Dermis blood vessel endothelial cell (primary cell): ENCODE data around the gene GFRA3. TPM values are rescaled to one million over a fixed set of nuclear protein-coding genes. Genes with fewer than 3 reads are reported as not detected.

ENCODE experiments used
- DNase-seq: peaks from one replicate; pipeline ENCODE4 v3.0.0; 2010
- total RNA-seq: library from RNA; depleted of rRNA; stranded (reverse); fragments of >200 nt; gene quantifications from 2 replicates; pipeline ENCODE4 v1.2.3, GENCODE V29; 2014

The GFRA3 gene
- total RNA-seq, 1 donor from 2014 or later: not detected

GRCh38 chr5:138246334-138246733 is 28.1 kb downstream of the GFRA3 start:
- DNase-seq: no peak

DNA sequence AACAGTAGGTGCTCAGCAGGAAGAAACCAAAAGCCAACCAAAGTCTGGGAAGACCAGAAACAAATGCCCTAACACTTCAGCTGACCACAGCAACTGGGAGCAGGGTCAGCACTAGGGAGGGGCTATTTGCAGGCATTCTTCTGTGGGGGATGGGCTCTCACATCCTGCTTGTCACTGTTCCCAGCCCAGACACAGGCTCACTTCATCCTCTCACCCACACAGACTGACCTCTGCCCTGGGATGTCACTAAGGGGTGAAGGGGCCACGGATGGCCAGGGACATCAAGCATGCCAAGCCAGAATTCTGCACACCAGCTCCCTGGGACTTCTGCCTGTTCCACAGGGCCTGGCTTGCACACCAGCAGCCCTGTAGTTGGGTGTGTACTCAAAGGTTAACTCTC is 28.7 kb downstream of the GFRA3 start:
- DNase-seq: no peak

GRCh38 chr5:138243794-138244193 is 30.6 kb downstream of the GFRA3 start:
- no peak for DNase-seq

GRCh38 chr5:138241688-138242571 is 32.5 kb downstream of the GFRA3 start:
- DNase-seq: peak; percentile 55

- no peak for DNase-seq
These were observed 33.6 kb downstream of the GFRA3 start for GRCh38 chr5:138240650-138241385.

DNA sequence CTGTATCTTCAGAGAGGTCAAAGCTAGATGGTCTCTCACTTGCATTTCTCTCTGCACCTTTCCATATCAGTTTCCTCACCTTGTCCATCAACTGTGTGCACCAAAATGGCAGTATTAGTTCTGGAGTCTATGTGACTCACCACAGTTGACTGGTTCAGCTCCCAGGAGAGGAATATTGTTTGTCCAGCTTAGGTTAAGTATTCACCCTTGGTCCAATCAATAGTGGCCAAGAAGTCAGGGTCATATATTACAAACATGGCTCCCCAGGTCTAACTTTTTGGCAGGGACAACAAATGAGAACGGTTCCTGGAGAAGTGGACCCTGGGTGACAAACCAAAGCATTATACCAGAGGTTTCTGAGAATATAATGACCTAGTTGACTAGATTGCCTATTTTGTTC is 36.4 kb downstream of the GFRA3 start:
- no peak for DNase-seq

GRCh38 chr5:138234651-138235050 is 39.8 kb downstream of the GFRA3 start:
- no peak for DNase-seq

GRCh38 chr5:138233280-138233679 is 41.1 kb downstream of the GFRA3 start:
- DNase-seq: no peak

DNA sequence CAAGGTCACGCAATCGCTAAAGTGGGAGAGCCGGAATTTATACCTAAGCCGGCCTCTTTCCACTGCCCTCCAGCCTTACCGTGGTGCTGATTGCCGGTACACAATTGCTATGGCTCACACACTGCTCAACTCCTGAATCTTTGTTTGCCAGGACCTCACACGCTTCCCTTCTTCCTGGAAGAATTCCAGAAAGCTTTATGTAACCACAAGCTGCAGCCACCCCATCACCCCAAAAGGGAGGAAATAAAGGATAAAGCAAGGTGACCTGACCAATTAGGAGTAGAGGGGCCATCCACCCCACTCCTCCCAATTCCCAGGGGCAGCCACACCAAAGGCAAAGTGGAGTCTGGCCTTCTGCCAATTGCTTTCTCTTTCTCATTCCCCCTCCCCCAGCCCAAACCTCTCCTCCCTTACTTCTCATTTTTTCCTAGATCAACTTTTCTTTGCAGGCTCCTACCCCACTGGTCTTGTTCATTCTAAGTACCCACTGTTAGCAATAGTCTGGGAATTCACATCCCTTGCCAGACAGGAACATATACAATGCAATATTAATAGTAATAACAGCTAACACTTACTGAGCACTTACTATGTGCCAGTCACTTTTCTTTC is 43.3 kb downstream of the GFRA3 start:
- DNase-seq: peak; percentile 20

- no peak for DNase-seq
These were observed 44.2 kb downstream of the GFRA3 start for GRCh38 chr5:138230261-138230660.

DNA sequence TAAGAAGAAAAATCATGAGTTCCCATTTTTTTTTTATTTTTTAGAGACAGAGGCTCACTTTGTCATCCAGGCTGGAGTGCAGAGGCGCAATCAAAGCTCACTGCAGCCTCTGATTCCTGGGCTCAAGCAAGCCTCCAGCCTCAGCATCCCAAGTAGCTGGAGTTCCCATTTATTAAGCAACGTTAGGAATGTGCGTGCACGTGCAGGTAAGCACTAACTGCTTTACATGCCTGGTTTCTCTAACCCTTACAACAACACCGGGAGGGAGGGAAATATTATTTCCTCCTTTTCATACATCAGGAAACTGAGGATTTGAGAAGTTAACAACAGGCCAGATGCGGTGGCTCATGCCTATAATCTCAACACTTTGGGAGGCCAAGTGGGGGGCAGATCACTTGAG is 45.0 kb downstream of the GFRA3 start:
- DNase-seq: no peak

DNA sequence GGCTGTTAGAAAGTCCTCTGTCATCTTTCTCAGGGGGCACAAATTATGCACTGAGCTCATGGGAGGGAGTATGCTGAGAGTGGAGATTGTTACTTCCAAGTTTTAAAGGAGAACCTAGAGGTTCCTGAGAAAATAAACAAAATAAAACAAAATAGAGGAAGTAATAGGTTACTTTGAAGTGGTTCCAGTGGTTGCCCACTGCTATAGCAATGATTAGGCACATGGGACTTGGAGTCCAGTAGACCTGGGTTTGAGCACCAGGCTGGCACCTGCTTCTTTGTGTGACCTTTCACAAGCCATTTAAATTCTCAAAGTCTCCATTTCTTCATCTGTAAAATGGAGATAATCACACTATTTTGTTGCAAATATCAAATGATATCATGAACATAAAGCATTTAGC is 47.5 kb downstream of the GFRA3 start:
- no peak for DNase-seq

DNA sequence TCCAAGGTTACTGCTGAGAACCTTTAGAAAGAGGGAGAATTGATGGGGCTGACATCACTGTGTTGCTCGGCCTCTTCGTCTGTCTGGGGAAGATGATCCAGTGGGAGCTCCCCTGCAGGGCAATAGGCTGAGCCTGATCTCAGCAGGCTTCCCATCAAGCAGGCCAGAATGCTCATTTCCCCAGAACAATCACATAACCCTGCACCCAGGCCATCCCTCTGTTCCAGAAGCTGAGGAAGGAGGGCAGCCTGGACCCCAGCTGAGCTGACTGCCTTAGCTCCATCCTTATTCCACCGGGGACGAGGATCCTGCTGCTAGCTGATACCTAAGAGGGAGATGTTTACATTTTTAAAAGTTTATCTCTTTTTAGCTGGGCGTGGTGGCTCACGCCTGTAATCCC is 49.7 kb downstream of the GFRA3 start:
- DNase-seq: no peak

- DNase-seq: no peak
These were observed 50.9 kb downstream of the GFRA3 start for GRCh38 chr5:138223532-138223931.

GRCh38 chr5:138216799-138217198 is 57.6 kb downstream of the GFRA3 start:
- no peak for DNase-seq

GRCh38 chr5:138213161-138214029 is 61.0 kb downstream of the GFRA3 start, which contains the start of gene CDC23:
Gene CDC23, minus strand, starts transcription at chr5:138213323. Its CDS starts 11 bp downstream, at chr5:138213312.
- peak; percentile 98 for DNase-seq

DNA sequence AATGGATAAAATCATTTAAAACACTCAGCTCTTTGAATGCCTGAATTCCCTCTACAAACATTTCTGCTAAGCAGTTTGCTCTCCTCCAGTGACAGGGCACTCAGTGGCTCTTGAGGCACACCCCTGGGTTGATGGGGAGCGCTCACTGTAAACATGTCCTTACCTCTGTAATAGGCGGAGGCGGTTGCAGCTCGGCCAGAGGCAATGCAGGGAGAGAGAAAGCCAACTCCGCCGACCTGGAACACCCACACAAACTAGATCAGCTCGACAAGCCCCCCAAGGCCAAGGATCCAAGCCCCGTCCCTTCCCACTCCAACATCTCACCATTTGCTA is 61.6 kb downstream of the GFRA3 start:
- DNase-seq: peak; percentile 30

- DNase-seq: no peak
These were observed 63.4 kb downstream of the GFRA3 start for GRCh38 chr5:138210985-138211384.
